SK-N-SH (cell line): ENCODE results near the gene EPHA6. TPM values are rescaled to one million over a fixed set of nuclear protein-coding genes. Genes with fewer than 3 reads are reported as not detected.

Experiments used
- CTCF ChIA-PET: fragments of 300-600, 350-600 bp; formaldehyde crosslinking; extraction: SDS; loops from one replicate; lab custom pipeline; 2021; lab: Yijun Ruan, JAX
- POLR2A ChIA-PET: fragments of 350-600 bp; sonication (Branson Sonifier 250); formaldehyde crosslinking; extraction: SDS; loops from one replicate; lab custom pipeline; 2020; ENCODE audit warnings: antibody characterized with exemption, inconsistent platforms; lab: Yijun Ruan, JAX
- DNase-seq: peaks from one replicate; pipeline ENCODE4 v3.0.0; 2012
- H2AFZ ChIP-seq: fragments of 200-600 bp; sonication (generic); 2 replicates; pipeline ENCODE4 v1.8.1; 2016; ENCODE audit warnings: antibody characterized with exemption, mild to moderate bottlenecking, low read depth
- H3F3A ChIP-seq: fragments of 200-600 bp; sonication (generic); replicated peaks from 2 replicates; pipeline ENCODE3; 2016; ENCODE audit warnings: antibody characterized with exemption, mild to moderate bottlenecking; ENCODE audit not compliant: insufficient read depth
- H3K27ac ChIP-seq, 2 experiments: fragments of 200-500 bp in 1 of 2; fragments of 200-600 bp in 1 of 2; sonication (Bioruptor generic) in 1 of 2; sonication (generic), shearing (Covaris generic) in 1 of 2; 2 replicates each; pipeline versions ENCODE4 v1.5.1 to v1.6.1; 2014 to 2016; ENCODE audit warnings: low read depth in 2 of 2, inconsistent platforms in 1 of 2, low read length in 1 of 2, mild to moderate bottlenecking in 1 of 2, mixed read lengths in 1 of 2
- H3K27me3 ChIP-seq: fragments of 200-600 bp; sonication (generic), shearing (Covaris generic); 2 replicates; pipeline ENCODE4 v1.6.1; 2016; ENCODE audit warnings: mixed run types; ENCODE audit not compliant: insufficient read depth
- H3K36me3 ChIP-seq, 2 experiments: fragments of 200-500 bp in 1 of 2; fragments of 200-600 bp in 1 of 2; sonication (Bioruptor generic) in 1 of 2; sonication (generic) in 1 of 2; replicated peaks in 1 of 2; 2 replicates each; pipeline versions ENCODE3 to v1.5.1; 2014 to 2016; ENCODE audit warnings: low read length in 1 of 2, mild to moderate bottlenecking in 1 of 2; ENCODE audit not compliant: insufficient read depth in 2 of 2, control insufficient read depth in 1 of 2
- H3K4me1 ChIP-seq, 2 experiments: fragments of 200-500 bp in 1 of 2; fragments of 200-600 bp in 1 of 2; sonication (Bioruptor generic) in 1 of 2; sonication (generic), shearing (Covaris generic) in 1 of 2; 2 replicates each; pipeline versions ENCODE4 v1.5.1 to v1.6.1; 2014 to 2016; ENCODE audit warnings: low read depth in 1 of 2, low read length in 1 of 2, mixed run types in 1 of 2; ENCODE audit not compliant: insufficient read depth in 2 of 2, control insufficient read depth in 1 of 2
- H3K4me2 ChIP-seq: fragments of 200-600 bp; sonication (generic), shearing (Covaris generic); 2 replicates; pipeline ENCODE4 v1.6.1; 2017; ENCODE audit warnings: mixed run types
- H3K4me3 ChIP-seq, 2 experiments: fragments of 200-500 bp in 1 of 2; fragments of 200-600 bp in 1 of 2; sonication (Bioruptor generic) in 1 of 2; sonication (generic), shearing (Covaris generic) in 1 of 2; 2 replicates each; pipeline versions ENCODE4 v1.5.1 to v1.8.1; 2014 to 2016; ENCODE audit warnings: low read depth in 2 of 2, inconsistent platforms in 1 of 2, low read length in 1 of 2, mild to moderate bottlenecking in 1 of 2, mixed read lengths in 1 of 2, moderate library complexity in 1 of 2
- H3K79me2 ChIP-seq: fragments of 200-600 bp; sonication (generic); 2 replicates; pipeline ENCODE4 v1.8.1; 2017; ENCODE audit warnings: mild to moderate bottlenecking; ENCODE audit not compliant: insufficient read depth
- H3K9ac ChIP-seq: fragments of 200-600 bp; sonication (generic); 2 replicates; pipeline ENCODE4 v1.6.1; 2017; ENCODE audit warnings: mixed run types
- H3K9me2 ChIP-seq: fragments of 200-600 bp; sonication (generic); 2 replicates; pipeline ENCODE4 v1.6.1; 2017; ENCODE audit warnings: mixed run types
- H3K9me3 ChIP-seq: fragments of 200-600 bp; sonication (generic); 2 replicates; pipeline ENCODE4 v1.6.1; 2017; ENCODE audit warnings: mixed run types, mild to moderate bottlenecking, moderate library complexity
- H4K20me1 ChIP-seq: fragments of 200-600 bp; sonication (generic); 2 replicates; pipeline ENCODE4 v1.6.1; 2017; ENCODE audit warnings: mild to moderate bottlenecking, mixed run types; ENCODE audit not compliant: insufficient read depth
- CHD2 ChIP-seq: fragments of 150-350 bp; IDR thresholded peaks from 2 replicates; pipeline ENCODE4 v1.6.1; 2018; ENCODE audit warnings: low read length; ENCODE audit not compliant: partially characterized antibody
- ELF1 ChIP-seq: IDR thresholded peaks from 2 replicates; pipeline ENCODE4 v1.4.0; 2012
- EZH2phosphoT487 ChIP-seq: fragments of 200-600 bp; sonication (generic); IDR thresholded peaks from 2 replicates; pipeline ENCODE4 v1.6.1; 2017; ENCODE audit warnings: low read depth, mixed run types, mild to moderate bottlenecking, antibody characterized with exemption, moderate library complexity, borderline replicate concordance
- FOSL2 ChIP-seq: IDR thresholded peaks from 2 replicates; pipeline ENCODE4 v1.4.0; 2012; ENCODE audit warnings: low read depth, mild to moderate bottlenecking, moderate library complexity, borderline replicate concordance
- FOXJ3 ChIP-seq: sonication (generic); formaldehyde crosslinking; IDR thresholded peaks from 2 replicates; pipeline ENCODE4 v1.5.1; 2020; ENCODE audit warnings: mild to moderate bottlenecking, missing genetic modification reagents
- MEF2A ChIP-seq: IDR thresholded peaks from 2 replicates; pipeline ENCODE4 v1.4.0; 2012; ENCODE audit warnings: low read depth, borderline replicate concordance
- MXI1 ChIP-seq: IDR thresholded peaks from 2 replicates; pipeline ENCODE4 v1.6.1; 2012; ENCODE audit warnings: mild to moderate bottlenecking, low read depth, low read length, improper control_type of control experiment
- NRF1 ChIP-seq: IDR thresholded peaks from 2 replicates; pipeline ENCODE4 v1.6.1; 2012; ENCODE audit warnings: low read depth, mild to moderate bottlenecking, low read length
- POLR2AphosphoS5 ChIP-seq: IDR thresholded peaks from 2 replicates; pipeline ENCODE4 v1.6.1; 2012; ENCODE audit warnings: low read depth, low read length
- RAD21 ChIP-seq: IDR thresholded peaks from 2 replicates; pipeline ENCODE4 v1.6.1; 2012; ENCODE audit warnings: mild to moderate bottlenecking, low read length
- RCOR1 ChIP-seq: fragments of 150-350 bp; IDR thresholded peaks from 2 replicates; pipeline ENCODE4 v1.6.1; 2017; ENCODE audit warnings: antibody characterized with exemption, low read length
- RFX5 ChIP-seq: IDR thresholded peaks from 2 replicates; pipeline ENCODE4 v1.6.1; 2012; ENCODE audit warnings: mild to moderate bottlenecking, improper control_type of control experiment, low read length
- SMC3 ChIP-seq: IDR thresholded peaks from 2 replicates; pipeline ENCODE4 v1.6.1; 2012; ENCODE audit warnings: low read depth, low read length, improper control_type of control experiment
- WGBS: methylation state at CpG from one replicate; pipeline ENCODE4 v1.1.6; 2017; ENCODE audit warnings: low lambda C conversion rate; 5-methylcytosine and 5-hydroxymethylcytosine counted together
- polyA plus RNA-seq, 3 experiments: library from polyadenylated mRNA; depleted of rRNA; stranded (reverse); fragments of >200 nt; gene quantifications; 2 replicates each; pipeline ENCODE4 v1.2.3, GENCODE V29; 2012
- TF ChIP-seq, protein P1 (sequence below): fragments of 150-350 bp; IDR thresholded peaks from 2 replicates; pipeline ENCODE4 v1.6.1; 2016; ENCODE audit warnings: mild to moderate bottlenecking, low read depth, low read length
- TF ChIP-seq, protein P2 (sequence below): fragments of 200-600 bp; sonication (generic); IDR thresholded peaks from 2 replicates; pipeline ENCODE4 v1.6.1; 2017; ENCODE audit warnings: antibody characterized with exemption, mild to moderate bottlenecking, moderate library complexity
- TF ChIP-seq, protein P3 (sequence below): IDR thresholded peaks from 2 replicates; pipeline ENCODE4 v1.4.0; 2012; ENCODE audit warnings: low read depth, borderline replicate concordance
- TF ChIP-seq, protein P4 (sequence below): IDR thresholded peaks from 2 replicates; pipeline ENCODE4 v1.6.1; 2012; ENCODE audit warnings: mild to moderate bottlenecking, low read depth, low read length, moderate library complexity
- TF ChIP-seq, protein P5 (sequence below): IDR thresholded peaks from 2 replicates; pipeline ENCODE4; 2012

The EPHA6 gene
- polyA plus RNA-seq, 1 of the 3 experiments (the other 2 are of a cell fraction), result not detected

DNA sequence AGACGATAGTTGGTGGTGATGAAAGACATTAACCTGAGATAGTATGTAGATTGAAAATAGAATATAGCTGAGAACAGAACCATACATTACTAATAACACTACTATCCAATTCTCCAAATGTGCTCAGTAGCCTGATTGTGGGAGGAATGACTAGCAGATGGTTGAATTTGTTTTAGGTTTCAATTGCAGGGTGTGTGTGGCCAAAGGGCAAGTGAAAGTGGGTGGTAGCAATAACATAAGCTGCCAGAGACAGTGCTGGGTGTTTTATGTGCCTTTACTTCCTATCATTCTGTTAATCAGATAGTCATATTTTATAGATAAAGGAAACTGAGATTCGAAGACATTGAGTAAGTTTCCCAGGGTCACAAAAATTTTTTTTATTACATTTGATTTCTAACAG, 700.7 kb downstream of the EPHA6 start:
- ChIA-PET CTCF (interaction anchor here (1.4 kb wide), 1 partner anchor 43 kb away, joined by 3 read pairs; no protein-coding TSS in a partner anchor), POLR2A (no interaction called here)
- Histone ChIP-seq H3K9ac (no peak overlapping the region), H3K4me1 (no peaks in the 10 kb centered on the region), H3K27me3 (no peaks in the 10 kb centered on the region), H3F3A (no peaks in the 10 kb centered on the region), H3K9me3 (no peaks in the 10 kb centered on the region), H3K79me2 (no peaks in the 10 kb centered on the region), H2AFZ (no peak overlapping the region), H3K27ac (no peak overlapping the region), H3K9me2 (no peaks in the 10 kb centered on the region), H3K4me2 (no peak overlapping the region), H4K20me1 (no peaks in the 10 kb centered on the region), H3K36me3 (no peaks in the 10 kb centered on the region), H3K4me3 (no peak overlapping the region)
- 16% methylated on average over 2 of the region's 2 CpGs for WGBS
- TF ChIP-seq CHD2 (no peak), SMC3 (no peak), MEF2A (no peak), ELF1 (no peak), RCOR1 (no peak), EZH2phosphoT487 (no peak), POLR2AphosphoS5 (no peak), RAD21 (no peak), MXI1 (no peak), FOXJ3 (CRISPR knock-in tag) (no peak), NRF1 (no peak)
- TF ChIP-seq, protein P1, sequence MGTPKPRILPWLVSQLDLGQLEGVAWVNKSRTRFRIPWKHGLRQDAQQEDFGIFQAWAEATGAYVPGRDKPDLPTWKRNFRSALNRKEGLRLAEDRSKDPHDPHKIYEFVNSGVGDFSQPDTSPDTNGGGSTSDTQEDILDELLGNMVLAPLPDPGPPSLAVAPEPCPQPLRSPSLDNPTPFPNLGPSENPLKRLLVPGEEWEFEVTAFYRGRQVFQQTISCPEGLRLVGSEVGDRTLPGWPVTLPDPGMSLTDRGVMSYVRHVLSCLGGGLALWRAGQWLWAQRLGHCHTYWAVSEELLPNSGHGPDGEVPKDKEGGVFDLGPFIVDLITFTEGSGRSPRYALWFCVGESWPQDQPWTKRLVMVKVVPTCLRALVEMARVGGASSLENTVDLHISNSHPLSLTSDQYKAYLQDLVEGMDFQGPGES, result no peak
- TF ChIP-seq, protein P2, sequence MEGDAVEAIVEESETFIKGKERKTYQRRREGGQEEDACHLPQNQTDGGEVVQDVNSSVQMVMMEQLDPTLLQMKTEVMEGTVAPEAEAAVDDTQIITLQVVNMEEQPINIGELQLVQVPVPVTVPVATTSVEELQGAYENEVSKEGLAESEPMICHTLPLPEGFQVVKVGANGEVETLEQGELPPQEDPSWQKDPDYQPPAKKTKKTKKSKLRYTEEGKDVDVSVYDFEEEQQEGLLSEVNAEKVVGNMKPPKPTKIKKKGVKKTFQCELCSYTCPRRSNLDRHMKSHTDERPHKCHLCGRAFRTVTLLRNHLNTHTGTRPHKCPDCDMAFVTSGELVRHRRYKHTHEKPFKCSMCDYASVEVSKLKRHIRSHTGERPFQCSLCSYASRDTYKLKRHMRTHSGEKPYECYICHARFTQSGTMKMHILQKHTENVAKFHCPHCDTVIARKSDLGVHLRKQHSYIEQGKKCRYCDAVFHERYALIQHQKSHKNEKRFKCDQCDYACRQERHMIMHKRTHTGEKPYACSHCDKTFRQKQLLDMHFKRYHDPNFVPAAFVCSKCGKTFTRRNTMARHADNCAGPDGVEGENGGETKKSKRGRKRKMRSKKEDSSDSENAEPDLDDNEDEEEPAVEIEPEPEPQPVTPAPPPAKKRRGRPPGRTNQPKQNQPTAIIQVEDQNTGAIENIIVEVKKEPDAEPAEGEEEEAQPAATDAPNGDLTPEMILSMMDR, result no peak
- DNase-seq, result no peak

DNA sequence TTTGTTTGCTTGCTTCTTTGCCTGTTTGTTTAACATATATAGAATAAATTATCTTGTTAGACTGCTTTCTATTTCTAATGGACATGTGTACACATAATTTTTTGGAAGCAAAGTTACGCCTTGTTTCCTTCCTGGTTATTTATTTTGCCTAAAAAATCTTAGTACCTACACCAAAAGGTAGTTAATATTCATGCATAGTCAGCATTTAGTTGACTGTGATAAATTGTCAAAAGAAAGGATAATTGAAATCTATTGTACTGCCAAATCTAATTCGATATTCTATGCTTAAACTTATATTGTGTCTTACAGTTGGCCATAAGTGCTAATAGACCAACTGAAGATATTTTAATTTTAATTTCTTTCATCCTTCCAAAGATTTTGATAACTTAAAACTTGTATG, 716.3 kb downstream of the EPHA6 start:
- Histone ChIP-seq H2AFZ (no peak overlapping the region), H3K9me2 (no peaks in the 10 kb centered on the region), H3K9me3 (no peaks in the 10 kb centered on the region), H3K4me2 (no peak overlapping the region), H3K36me3 (no peaks in the 10 kb centered on the region), H3F3A (no peaks in the 10 kb centered on the region), H4K20me1 (no peaks in the 10 kb centered on the region), H3K79me2 (no peaks in the 10 kb centered on the region), H3K27ac (no peak overlapping the region), H3K4me1 (no peaks in the 10 kb centered on the region), H3K9ac (no peak overlapping the region), H3K27me3 (no peaks in the 10 kb centered on the region), H3K4me3 (no peak overlapping the region)
- TF ChIP-seq RFX5 (no peak), RAD21 (no peak), FOXJ3 (CRISPR knock-in tag) (no peak), ELF1 (no peak), RCOR1 (no peak), FOSL2 (no peak)
- TF ChIP-seq, protein P3, sequence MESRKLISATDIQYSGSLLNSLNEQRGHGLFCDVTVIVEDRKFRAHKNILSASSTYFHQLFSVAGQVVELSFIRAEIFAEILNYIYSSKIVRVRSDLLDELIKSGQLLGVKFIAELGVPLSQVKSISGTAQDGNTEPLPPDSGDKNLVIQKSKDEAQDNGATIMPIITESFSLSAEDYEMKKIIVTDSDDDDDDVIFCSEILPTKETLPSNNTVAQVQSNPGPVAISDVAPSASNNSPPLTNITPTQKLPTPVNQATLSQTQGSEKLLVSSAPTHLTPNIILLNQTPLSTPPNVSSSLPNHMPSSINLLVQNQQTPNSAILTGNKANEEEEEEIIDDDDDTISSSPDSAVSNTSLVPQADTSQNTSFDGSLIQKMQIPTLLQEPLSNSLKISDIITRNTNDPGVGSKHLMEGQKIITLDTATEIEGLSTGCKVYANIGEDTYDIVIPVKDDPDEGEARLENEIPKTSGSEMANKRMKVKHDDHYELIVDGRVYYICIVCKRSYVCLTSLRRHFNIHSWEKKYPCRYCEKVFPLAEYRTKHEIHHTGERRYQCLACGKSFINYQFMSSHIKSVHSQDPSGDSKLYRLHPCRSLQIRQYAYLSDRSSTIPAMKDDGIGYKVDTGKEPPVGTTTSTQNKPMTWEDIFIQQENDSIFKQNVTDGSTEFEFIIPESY, result no peak
- TF ChIP-seq, protein P4, sequence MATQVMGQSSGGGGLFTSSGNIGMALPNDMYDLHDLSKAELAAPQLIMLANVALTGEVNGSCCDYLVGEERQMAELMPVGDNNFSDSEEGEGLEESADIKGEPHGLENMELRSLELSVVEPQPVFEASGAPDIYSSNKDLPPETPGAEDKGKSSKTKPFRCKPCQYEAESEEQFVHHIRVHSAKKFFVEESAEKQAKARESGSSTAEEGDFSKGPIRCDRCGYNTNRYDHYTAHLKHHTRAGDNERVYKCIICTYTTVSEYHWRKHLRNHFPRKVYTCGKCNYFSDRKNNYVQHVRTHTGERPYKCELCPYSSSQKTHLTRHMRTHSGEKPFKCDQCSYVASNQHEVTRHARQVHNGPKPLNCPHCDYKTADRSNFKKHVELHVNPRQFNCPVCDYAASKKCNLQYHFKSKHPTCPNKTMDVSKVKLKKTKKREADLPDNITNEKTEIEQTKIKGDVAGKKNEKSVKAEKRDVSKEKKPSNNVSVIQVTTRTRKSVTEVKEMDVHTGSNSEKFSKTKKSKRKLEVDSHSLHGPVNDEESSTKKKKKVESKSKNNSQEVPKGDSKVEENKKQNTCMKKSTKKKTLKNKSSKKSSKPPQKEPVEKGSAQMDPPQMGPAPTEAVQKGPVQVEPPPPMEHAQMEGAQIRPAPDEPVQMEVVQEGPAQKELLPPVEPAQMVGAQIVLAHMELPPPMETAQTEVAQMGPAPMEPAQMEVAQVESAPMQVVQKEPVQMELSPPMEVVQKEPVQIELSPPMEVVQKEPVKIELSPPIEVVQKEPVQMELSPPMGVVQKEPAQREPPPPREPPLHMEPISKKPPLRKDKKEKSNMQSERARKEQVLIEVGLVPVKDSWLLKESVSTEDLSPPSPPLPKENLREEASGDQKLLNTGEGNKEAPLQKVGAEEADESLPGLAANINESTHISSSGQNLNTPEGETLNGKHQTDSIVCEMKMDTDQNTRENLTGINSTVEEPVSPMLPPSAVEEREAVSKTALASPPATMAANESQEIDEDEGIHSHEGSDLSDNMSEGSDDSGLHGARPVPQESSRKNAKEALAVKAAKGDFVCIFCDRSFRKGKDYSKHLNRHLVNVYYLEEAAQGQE, result no peak
- TF ChIP-seq, protein P5, sequence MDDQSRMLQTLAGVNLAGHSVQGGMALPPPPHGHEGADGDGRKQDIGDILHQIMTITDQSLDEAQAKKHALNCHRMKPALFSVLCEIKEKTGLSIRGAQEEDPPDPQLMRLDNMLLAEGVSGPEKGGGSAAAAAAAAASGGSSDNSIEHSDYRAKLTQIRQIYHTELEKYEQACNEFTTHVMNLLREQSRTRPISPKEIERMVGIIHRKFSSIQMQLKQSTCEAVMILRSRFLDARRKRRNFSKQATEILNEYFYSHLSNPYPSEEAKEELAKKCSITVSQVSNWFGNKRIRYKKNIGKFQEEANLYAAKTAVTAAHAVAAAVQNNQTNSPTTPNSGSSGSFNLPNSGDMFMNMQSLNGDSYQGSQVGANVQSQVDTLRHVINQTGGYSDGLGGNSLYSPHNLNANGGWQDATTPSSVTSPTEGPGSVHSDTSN, result no peak
- CTCF ChIA-PET, result no interaction called here
- no peak for DNase-seq
- POLR2A ChIA-PET, result no interaction called here
- 8% methylated on average over 2 of the region's 2 CpGs for WGBS
